WTC11 (cell line): Measurements from ENCODE around the gene ANKRD11. TPM values are rescaled to one million over a fixed set of nuclear protein-coding genes. Genes with fewer than 3 reads are reported as not detected.
A peak's percentile ranks its signal among the peaks of the same experiment; 100 is the strongest.

Source experiments
- ATAC-seq: fragments of 200-7000 bp; cut with Tn5 transposase; 2 replicates; pipeline ENCODE4 v1.10.0; 2021; ENCODE audit warnings: mild to moderate bottlenecking, moderate library complexity
- CTCF ChIA-PET: fragments of 300-600 bp; sonication (Branson Sonifier 250); formaldehyde crosslinking; loops from one replicate; lab custom pipeline; 2021; ENCODE audit warnings: antibody characterized with exemption; lab: Charles Lee
- POLR2A ChIA-PET: fragments of 350-600 bp; sonication (Branson Sonifier 250); formaldehyde crosslinking; loops from one replicate; lab custom pipeline; 2021; ENCODE audit warnings: antibody characterized with exemption; lab: Charles Lee
- DNase-seq: peaks from one replicate; pipeline ENCODE4 v3.0.0; 2021; ENCODE audit warnings: low spot score
- H3K27ac Mint-ChIP-seq: 2 replicates; pipeline ENCODE4 v1.8.0; 2021; ENCODE audit warnings: mixed read lengths
- H3K27me3 Mint-ChIP-seq: 2 replicates; pipeline ENCODE4 v1.8.0; 2021; ENCODE audit warnings: low read depth, mild to moderate bottlenecking, moderate library complexity, mixed read lengths
- H3K36me3 Mint-ChIP-seq: 2 replicates; pipeline ENCODE4 v1.8.0; 2021; ENCODE audit warnings: mixed read lengths
- H3K4me1 Mint-ChIP-seq: 2 replicates; pipeline ENCODE4 v1.8.0; 2022; ENCODE audit warnings: mixed read lengths
- H3K4me3 Mint-ChIP-seq: 2 replicates; pipeline ENCODE4 v1.8.0; 2021; ENCODE audit warnings: mild to moderate bottlenecking, moderate library complexity, mixed read lengths
- H3K9me3 Mint-ChIP-seq: 2 replicates; pipeline ENCODE4 v1.8.0; 2021; ENCODE audit warnings: mixed read lengths
- ATF2 ChIP-seq: sonication (generic); formaldehyde crosslinking; IDR thresholded peaks from 2 replicates; pipeline ENCODE4 v1.8.1; 2022; ENCODE audit warnings: low read depth, missing genetic modification reagents, borderline replicate concordance
- CREM ChIP-seq: sonication (generic); formaldehyde crosslinking; IDR thresholded peaks from 2 replicates; pipeline ENCODE4 v1.8.1; 2022; ENCODE audit warnings: mild to moderate bottlenecking, missing genetic modification reagents, moderate library complexity
- E2F4 ChIP-seq: sonication (generic); formaldehyde crosslinking; IDR thresholded peaks from 2 replicates; pipeline ENCODE4 v1.8.1; 2022; ENCODE audit warnings: low read depth, mild to moderate bottlenecking, moderate library complexity, missing genetic modification reagents, borderline replicate concordance
- FOXJ3 ChIP-seq: sonication (generic); formaldehyde crosslinking; IDR thresholded peaks from 2 replicates; pipeline ENCODE4 v1.9.0; 2021; ENCODE audit warnings: missing genetic modification reagents, mild to moderate bottlenecking, borderline replicate concordance
- FOXP4 ChIP-seq: sonication (generic); formaldehyde crosslinking; IDR thresholded peaks from 2 replicates; pipeline ENCODE4 v1.8.0; 2022; ENCODE audit warnings: mild to moderate bottlenecking, missing genetic modification reagents
- GTF2I ChIP-seq: fragments of 250-450 bp; sonication (Bioruptor Pico); conservative IDR thresholded peaks from 2 replicates; pipeline ENCODE4 v1.4.0; 2021; ENCODE audit warnings: mild to moderate bottlenecking
- IRF2 ChIP-seq: sonication (generic); formaldehyde crosslinking; IDR thresholded peaks from 2 replicates; pipeline ENCODE4 v1.8.0; 2022; ENCODE audit warnings: low read depth, missing genetic modification reagents, borderline replicate concordance
- KAT7 ChIP-seq: sonication (generic); formaldehyde crosslinking; IDR thresholded peaks from 2 replicates; pipeline ENCODE4 v1.8.1; 2023; ENCODE audit warnings: missing genetic modification reagents, mild to moderate bottlenecking, borderline replicate concordance
- NR3C1 ChIP-seq: sonication (generic); formaldehyde crosslinking; conservative IDR thresholded peaks from 2 replicates; pipeline ENCODE4 v1.8.1; 2023; ENCODE audit warnings: low read depth, mild to moderate bottlenecking, missing genetic modification reagents
- RELA ChIP-seq: sonication (generic); formaldehyde crosslinking; IDR thresholded peaks from 2 replicates; pipeline ENCODE4 v1.8.1; 2022; ENCODE audit warnings: missing genetic modification reagents, mild to moderate bottlenecking, borderline replicate concordance
- STAT6 ChIP-seq: sonication (generic); formaldehyde crosslinking; conservative IDR thresholded peaks from 2 replicates; pipeline ENCODE4 v1.8.1; 2023; ENCODE audit warnings: mild to moderate bottlenecking, low read depth, missing genetic modification reagents, moderate library complexity
- USF2 ChIP-seq: sonication (generic); formaldehyde crosslinking; IDR thresholded peaks from 2 replicates; pipeline ENCODE4 v1.8.1; 2023; ENCODE audit warnings: mild to moderate bottlenecking, missing genetic modification reagents, moderate library complexity
- ZNF219 ChIP-seq: sonication (generic); formaldehyde crosslinking; IDR thresholded peaks from 2 replicates; pipeline ENCODE4 v1.8.0; 2023; ENCODE audit warnings: missing genetic modification reagents, mild to moderate bottlenecking, borderline replicate concordance
- ZNF396 ChIP-seq: fragments of 250-450 bp; sonication (Bioruptor Pico); IDR thresholded peaks from 2 replicates; pipeline ENCODE4 v1.8.0; 2021; ENCODE audit warnings: mild to moderate bottlenecking, moderate library complexity, borderline replicate concordance
- ZNF416 ChIP-seq: fragments of 250-450 bp; sonication (Bioruptor Pico); IDR thresholded peaks from 2 replicates; pipeline ENCODE4 v1.9.0; 2021; ENCODE audit warnings: mild to moderate bottlenecking, inconsistent platforms
- ZNF425 ChIP-seq: fragments of 250-450 bp; sonication (Bioruptor Pico); conservative IDR thresholded peaks from 2 replicates; pipeline ENCODE4 v1.9.0; 2021; ENCODE audit warnings: mild to moderate bottlenecking
- total RNA-seq: library from RNA; stranded (reverse); gene quantifications from 3 replicates; pipeline ENCODE4 v1.2.3, GENCODE V29; 2021
- TF ChIP-seq, protein P1 (sequence below): sonication (generic); formaldehyde crosslinking; IDR thresholded peaks from 2 replicates; pipeline ENCODE4 v1.8.0; 2022; ENCODE audit warnings: missing genetic modification reagents
- TF ChIP-seq, protein P2 (sequence below): sonication (generic); formaldehyde crosslinking; IDR thresholded peaks from 2 replicates; pipeline ENCODE4 v1.8.1; 2023; ENCODE audit warnings: mild to moderate bottlenecking, missing genetic modification reagents
- TF ChIP-seq, protein P3 (sequence below): sonication (generic); formaldehyde crosslinking; IDR thresholded peaks from 2 replicates; pipeline ENCODE4 v1.8.1; 2022; ENCODE audit warnings: mild to moderate bottlenecking, moderate library complexity, missing genetic modification reagents

ANKRD11 gene
- total RNA-seq, 1 experiment from 2014 or later, result 184 TPM

GRCh38 chr16:89345642-89346150 is 144.7 kb downstream of the ANKRD11 start:
- Mint-ChIP-seq H3K9me3 (no peaks in the 10 kb centered on the region), H3K27ac (peak overlapping the region; percentile 55), H3K27me3 (no peaks in the 10 kb centered on the region), H3K4me1 (peaks cover 58% of the 10 kb centered on the region), H3K4me3 (0 out of 2 replicates have a peak overlapping the region, but pooled peaks have one; percentile 0), H3K36me3 (no peaks in the 10 kb centered on the region)
- DNase-seq, result no peak
- no peak for ATAC-seq
- ChIA-PET CTCF (interaction anchor here (0.6 to 3.1 kb wide), 4 partner anchors 11 to 146 kb away, joined by 4 to 12 read pairs (median 6); no protein-coding TSS in a partner anchor), POLR2A (interaction anchor here (0.6 kb wide), 1 partner anchor 1260 kb away, joined by 4 read pairs; no protein-coding TSS in a partner anchor)
- TF ChIP-seq GTF2I (CRISPR knock-in tag), result no peak
- TF ChIP-seq E2F4 (CRISPR knock-in tag), result no peak
- TF ChIP-seq NR3C1 (CRISPR knock-in tag), result no peak
- TF ChIP-seq CREM (CRISPR knock-in tag), result no peak
- no peak for TF ChIP-seq FOXJ3 (CRISPR knock-in tag)
- TF ChIP-seq, protein P1, sequence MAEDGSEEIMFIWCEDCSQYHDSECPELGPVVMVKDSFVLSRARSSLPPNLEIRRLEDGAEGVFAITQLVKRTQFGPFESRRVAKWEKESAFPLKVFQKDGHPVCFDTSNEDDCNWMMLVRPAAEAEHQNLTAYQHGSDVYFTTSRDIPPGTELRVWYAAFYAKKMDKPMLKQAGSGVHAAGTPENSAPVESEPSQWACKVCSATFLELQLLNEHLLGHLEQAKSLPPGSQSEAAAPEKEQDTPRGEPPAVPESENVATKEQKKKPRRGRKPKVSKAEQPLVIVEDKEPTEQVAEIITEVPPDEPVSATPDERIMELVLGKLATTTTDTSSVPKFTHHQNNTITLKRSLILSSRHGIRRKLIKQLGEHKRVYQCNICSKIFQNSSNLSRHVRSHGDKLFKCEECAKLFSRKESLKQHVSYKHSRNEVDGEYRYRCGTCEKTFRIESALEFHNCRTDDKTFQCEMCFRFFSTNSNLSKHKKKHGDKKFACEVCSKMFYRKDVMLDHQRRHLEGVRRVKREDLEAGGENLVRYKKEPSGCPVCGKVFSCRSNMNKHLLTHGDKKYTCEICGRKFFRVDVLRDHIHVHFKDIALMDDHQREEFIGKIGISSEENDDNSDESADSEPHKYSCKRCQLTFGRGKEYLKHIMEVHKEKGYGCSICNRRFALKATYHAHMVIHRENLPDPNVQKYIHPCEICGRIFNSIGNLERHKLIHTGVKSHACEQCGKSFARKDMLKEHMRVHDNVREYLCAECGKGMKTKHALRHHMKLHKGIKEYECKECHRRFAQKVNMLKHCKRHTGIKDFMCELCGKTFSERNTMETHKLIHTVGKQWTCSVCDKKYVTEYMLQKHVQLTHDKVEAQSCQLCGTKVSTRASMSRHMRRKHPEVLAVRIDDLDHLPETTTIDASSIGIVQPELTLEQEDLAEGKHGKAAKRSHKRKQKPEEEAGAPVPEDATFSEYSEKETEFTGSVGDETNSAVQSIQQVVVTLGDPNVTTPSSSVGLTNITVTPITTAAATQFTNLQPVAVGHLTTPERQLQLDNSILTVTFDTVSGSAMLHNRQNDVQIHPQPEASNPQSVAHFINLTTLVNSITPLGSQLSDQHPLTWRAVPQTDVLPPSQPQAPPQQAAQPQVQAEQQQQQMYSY, result no peak
- TF ChIP-seq ZNF425 (CRISPR knock-in tag), result no peak
- no peak for TF ChIP-seq ATF2 (CRISPR knock-in tag)
- no peak for TF ChIP-seq RELA
- no peak for TF ChIP-seq ZNF396 (CRISPR knock-in tag)
- no peak for TF ChIP-seq FOXP4 (CRISPR knock-in tag)
- TF ChIP-seq ZNF416 (CRISPR knock-in tag), result no peak
- TF ChIP-seq, protein P2, sequence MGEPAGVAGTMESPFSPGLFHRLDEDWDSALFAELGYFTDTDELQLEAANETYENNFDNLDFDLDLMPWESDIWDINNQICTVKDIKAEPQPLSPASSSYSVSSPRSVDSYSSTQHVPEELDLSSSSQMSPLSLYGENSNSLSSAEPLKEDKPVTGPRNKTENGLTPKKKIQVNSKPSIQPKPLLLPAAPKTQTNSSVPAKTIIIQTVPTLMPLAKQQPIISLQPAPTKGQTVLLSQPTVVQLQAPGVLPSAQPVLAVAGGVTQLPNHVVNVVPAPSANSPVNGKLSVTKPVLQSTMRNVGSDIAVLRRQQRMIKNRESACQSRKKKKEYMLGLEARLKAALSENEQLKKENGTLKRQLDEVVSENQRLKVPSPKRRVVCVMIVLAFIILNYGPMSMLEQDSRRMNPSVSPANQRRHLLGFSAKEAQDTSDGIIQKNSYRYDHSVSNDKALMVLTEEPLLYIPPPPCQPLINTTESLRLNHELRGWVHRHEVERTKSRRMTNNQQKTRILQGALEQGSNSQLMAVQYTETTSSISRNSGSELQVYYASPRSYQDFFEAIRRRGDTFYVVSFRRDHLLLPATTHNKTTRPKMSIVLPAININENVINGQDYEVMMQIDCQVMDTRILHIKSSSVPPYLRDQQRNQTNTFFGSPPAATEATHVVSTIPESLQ (CRISPR knock-in tag), result no peak
- TF ChIP-seq STAT6 (CRISPR knock-in tag), result no peak
- no peak for TF ChIP-seq KAT7 (CRISPR knock-in tag)
- no peak for TF ChIP-seq IRF2
- TF ChIP-seq, protein P3, sequence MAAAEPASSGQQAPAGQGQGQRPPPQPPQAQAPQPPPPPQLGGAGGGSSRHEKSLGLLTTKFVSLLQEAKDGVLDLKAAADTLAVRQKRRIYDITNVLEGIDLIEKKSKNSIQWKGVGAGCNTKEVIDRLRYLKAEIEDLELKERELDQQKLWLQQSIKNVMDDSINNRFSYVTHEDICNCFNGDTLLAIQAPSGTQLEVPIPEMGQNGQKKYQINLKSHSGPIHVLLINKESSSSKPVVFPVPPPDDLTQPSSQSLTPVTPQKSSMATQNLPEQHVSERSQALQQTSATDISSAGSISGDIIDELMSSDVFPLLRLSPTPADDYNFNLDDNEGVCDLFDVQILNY (CRISPR knock-in tag), result no peak
- no peak for TF ChIP-seq USF2 (CRISPR knock-in tag)
- no peak for TF ChIP-seq ZNF219 (CRISPR knock-in tag)
